Measurements from ENCODE around the gene EHD4.

Gene EHD4

DNA sequence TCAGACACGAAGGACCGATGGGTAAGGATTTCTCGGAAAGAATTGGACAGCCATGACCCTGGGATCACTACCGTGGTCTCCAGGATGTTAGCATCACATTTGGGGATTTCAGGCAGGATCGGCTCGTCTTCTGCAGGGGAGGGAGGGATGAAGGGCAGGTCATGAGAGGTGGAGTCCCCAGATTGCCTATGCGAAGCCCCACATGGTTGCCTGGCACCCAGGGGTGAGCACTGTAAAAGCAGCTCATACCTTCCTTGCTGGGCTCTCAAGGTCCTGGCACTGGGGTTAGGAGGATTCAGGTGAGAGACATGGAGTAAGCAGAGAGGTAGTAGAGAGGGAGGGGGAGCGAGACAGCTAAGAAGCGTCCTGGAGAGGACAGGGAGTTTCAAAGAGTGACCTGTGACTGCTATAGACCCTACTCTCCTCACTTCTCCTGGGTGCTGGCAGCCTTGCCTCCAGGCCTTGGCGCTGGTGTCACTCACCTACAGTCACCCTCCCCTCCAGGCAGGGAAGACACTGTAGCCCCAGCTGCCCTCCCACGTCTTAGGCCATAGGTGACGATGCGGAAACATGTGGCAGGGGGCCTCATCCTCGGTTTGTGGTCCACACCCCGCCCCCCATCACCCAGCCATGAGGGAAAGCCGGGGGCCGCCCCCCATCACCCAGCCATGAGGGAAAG, 15.0 kb upstream of the EHD4 start:
- no peaks in the 10 kb centered on the region for H3K27me3 ChIP-seq (replicated peaks; ENCODE audit: insufficient read depth, low read length)
- no peak overlapping the region for H3K4me2 ChIP-seq (ENCODE audit: low read depth, low read length)
- TF ChIP-seq EZH2phosphoT487 (IDR thresholded peaks at IDR 0.05; ENCODE audit: low read length) (no peak), EZH2 (optimal IDR thresholded peaks at IDR 0.05; ENCODE audit: low read depth, low read length) (no peak)
- TF ChIP-seq, protein P1, sequence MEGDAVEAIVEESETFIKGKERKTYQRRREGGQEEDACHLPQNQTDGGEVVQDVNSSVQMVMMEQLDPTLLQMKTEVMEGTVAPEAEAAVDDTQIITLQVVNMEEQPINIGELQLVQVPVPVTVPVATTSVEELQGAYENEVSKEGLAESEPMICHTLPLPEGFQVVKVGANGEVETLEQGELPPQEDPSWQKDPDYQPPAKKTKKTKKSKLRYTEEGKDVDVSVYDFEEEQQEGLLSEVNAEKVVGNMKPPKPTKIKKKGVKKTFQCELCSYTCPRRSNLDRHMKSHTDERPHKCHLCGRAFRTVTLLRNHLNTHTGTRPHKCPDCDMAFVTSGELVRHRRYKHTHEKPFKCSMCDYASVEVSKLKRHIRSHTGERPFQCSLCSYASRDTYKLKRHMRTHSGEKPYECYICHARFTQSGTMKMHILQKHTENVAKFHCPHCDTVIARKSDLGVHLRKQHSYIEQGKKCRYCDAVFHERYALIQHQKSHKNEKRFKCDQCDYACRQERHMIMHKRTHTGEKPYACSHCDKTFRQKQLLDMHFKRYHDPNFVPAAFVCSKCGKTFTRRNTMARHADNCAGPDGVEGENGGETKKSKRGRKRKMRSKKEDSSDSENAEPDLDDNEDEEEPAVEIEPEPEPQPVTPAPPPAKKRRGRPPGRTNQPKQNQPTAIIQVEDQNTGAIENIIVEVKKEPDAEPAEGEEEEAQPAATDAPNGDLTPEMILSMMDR (IDR thresholded peaks at IDR 0.05; ENCODE audit: low read length): no peak
- DNase-seq: no peak
- no peak overlapping the region for H2AFZ ChIP-seq (ENCODE audit: low read length)
- H3K4me1 ChIP-seq (ENCODE audit: low read length): no peaks in the 10 kb centered on the region
- no peaks in the 10 kb centered on the region for H3F3A ChIP-seq (ENCODE audit: insufficient read depth, low read length)
- H3K36me3 ChIP-seq (replicated peaks; ENCODE audit: insufficient read depth, low read length): no peaks in the 10 kb centered on the region
- H3K9ac ChIP-seq (ENCODE audit: low read length): no peak overlapping the region
- H3K79me2 ChIP-seq (ENCODE audit: low read length): no peaks in the 10 kb centered on the region
- no peaks in the 10 kb centered on the region for H3K9me2 ChIP-seq (replicated peaks; ENCODE audit: insufficient read depth, low read length)
- H3K4me3 ChIP-seq (ENCODE audit: low read length): no peak overlapping the region
- H3K27ac ChIP-seq (ENCODE audit: low read length): no peak overlapping the region
- no peaks in the 10 kb centered on the region for H4K20me1 ChIP-seq (ENCODE audit: insufficient read depth, low read length)
- no peaks in the 10 kb centered on the region for H3K9me3 ChIP-seq (replicated peaks; ENCODE audit: insufficient read depth, low read length)

DNA sequence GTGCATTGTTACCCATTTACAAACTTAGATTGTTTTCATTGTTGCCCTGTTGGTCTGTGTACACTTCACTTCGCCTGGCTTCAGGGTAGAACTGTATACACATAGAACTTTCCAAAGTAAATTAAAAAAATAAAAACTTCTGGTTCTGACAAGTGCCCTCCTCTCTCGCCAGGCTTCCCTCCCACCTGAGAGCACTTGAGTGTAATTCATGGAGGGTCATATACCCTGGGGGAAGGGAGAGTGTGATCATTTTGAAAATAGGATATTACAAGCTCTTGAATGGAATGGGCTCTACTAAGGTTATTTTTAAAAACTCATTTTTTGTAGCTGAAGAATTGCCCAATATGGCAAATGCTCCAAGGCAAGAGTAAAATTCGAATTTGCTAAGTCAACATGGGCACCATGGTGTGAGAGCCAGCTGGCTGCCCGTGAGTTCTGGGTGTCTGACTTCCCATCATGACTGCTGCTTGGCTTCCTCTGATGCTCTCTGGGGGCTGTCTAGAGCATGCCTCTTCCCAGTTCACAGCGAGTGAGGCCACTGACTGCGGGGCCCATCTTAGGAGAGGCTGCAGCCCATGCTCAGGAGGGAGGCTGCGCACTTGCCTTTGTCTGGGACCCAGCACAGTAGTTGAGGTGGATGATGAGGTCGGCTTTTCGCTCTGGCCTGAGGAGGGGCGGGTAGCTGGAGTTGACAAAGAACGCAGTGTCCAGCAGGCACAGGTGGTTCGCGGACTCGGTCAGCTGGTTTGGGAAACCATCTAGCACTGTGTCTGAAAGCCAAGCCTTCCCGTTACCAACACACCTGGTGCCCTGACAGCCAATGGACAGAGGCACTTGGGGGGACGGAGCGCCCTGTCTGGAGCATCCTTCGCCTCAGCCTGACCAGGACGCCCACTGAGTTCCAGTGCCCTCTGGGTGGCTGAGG, 13.1 kb upstream of the EHD4 start:
- DNase-seq: no peak
- no peaks in the 10 kb centered on the region for H3K9me2 ChIP-seq (replicated peaks; ENCODE audit: insufficient read depth, low read length)
- no peaks in the 10 kb centered on the region for H3K9me3 ChIP-seq (replicated peaks; ENCODE audit: insufficient read depth, low read length)
- H3K4me2 ChIP-seq (ENCODE audit: low read depth, low read length): no peak overlapping the region
- H3K36me3 ChIP-seq (replicated peaks; ENCODE audit: insufficient read depth, low read length): no peaks in the 10 kb centered on the region
- no peak overlapping the region for H3K4me3 ChIP-seq (ENCODE audit: low read length)
- H2AFZ ChIP-seq (ENCODE audit: low read length): no peak overlapping the region
- TF ChIP-seq, protein P1 (IDR thresholded peaks at IDR 0.05; ENCODE audit: low read length): no peak
- no peak for TF ChIP-seq EZH2 (optimal IDR thresholded peaks at IDR 0.05; ENCODE audit: low read depth, low read length)
- no peak for TF ChIP-seq EZH2phosphoT487 (IDR thresholded peaks at IDR 0.05; ENCODE audit: low read length)
- no peak overlapping the region for H3K27ac ChIP-seq (ENCODE audit: low read length)
- H4K20me1 ChIP-seq (ENCODE audit: insufficient read depth, low read length): no peaks in the 10 kb centered on the region
- no peak overlapping the region for H3K9ac ChIP-seq (ENCODE audit: low read length)
- no peaks in the 10 kb centered on the region for H3F3A ChIP-seq (ENCODE audit: insufficient read depth, low read length)
- no peaks in the 10 kb centered on the region for H3K4me1 ChIP-seq (ENCODE audit: low read length)
- H3K27me3 ChIP-seq (replicated peaks; ENCODE audit: insufficient read depth, low read length): no peaks in the 10 kb centered on the region
- no peaks in the 10 kb centered on the region for H3K79me2 ChIP-seq (ENCODE audit: low read length)

DNA sequence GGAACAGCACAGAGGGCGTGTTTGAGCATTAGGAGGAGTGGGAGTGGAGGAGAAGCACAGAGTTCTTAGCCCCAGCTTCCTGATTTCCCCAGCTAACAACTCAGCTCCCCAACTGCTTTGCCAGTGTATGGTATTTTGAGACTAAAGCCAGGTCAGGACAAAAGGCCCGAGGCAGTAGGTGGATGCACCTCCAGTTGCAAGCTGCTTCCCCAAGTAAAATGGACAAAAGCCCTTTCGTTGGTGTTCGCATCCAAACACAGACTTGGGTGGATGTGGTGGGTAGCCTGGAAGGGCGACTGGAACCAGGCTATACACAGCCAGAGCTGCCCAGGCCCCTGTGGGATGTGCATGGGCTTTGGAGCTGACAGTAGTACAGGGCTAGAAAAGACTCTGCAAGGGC, 12.3 kb upstream of the EHD4 start:
- no peak for DNase-seq
- H3K4me3 ChIP-seq (ENCODE audit: low read length): no peak overlapping the region
- no peak overlapping the region for H2AFZ ChIP-seq (ENCODE audit: low read length)
- H3K4me1 ChIP-seq (ENCODE audit: low read length): no peaks in the 10 kb centered on the region
- no peak overlapping the region for H3K9ac ChIP-seq (ENCODE audit: low read length)
- no peaks in the 10 kb centered on the region for H3K36me3 ChIP-seq (replicated peaks; ENCODE audit: insufficient read depth, low read length)
- no peaks in the 10 kb centered on the region for H3K27me3 ChIP-seq (replicated peaks; ENCODE audit: insufficient read depth, low read length)
- H3K9me3 ChIP-seq (replicated peaks; ENCODE audit: insufficient read depth, low read length): no peaks in the 10 kb centered on the region
- no peaks in the 10 kb centered on the region for H4K20me1 ChIP-seq (ENCODE audit: insufficient read depth, low read length)
- H3K79me2 ChIP-seq (ENCODE audit: low read length): no peaks in the 10 kb centered on the region
- no peak overlapping the region for H3K27ac ChIP-seq (ENCODE audit: low read length)
- no peaks in the 10 kb centered on the region for H3K9me2 ChIP-seq (replicated peaks; ENCODE audit: insufficient read depth, low read length)
- H3F3A ChIP-seq (ENCODE audit: insufficient read depth, low read length): no peaks in the 10 kb centered on the region
- TF ChIP-seq, protein P1 (IDR thresholded peaks at IDR 0.05; ENCODE audit: low read length): no peak
- TF ChIP-seq EZH2phosphoT487 (IDR thresholded peaks at IDR 0.05; ENCODE audit: low read length): no peak
- no peak for TF ChIP-seq EZH2 (optimal IDR thresholded peaks at IDR 0.05; ENCODE audit: low read depth, low read length)
- no peak overlapping the region for H3K4me2 ChIP-seq (ENCODE audit: low read depth, low read length)

Data from MM.1S (cell line).